C4-2B (cell line): ENCODE measurements around the gene SP2.

ENCODE experiments used
- H3K27ac ChIP-seq: fragments of 450-650 bp; 2 replicates; pipeline ENCODE4 v1.5.1; 2017
- CTCF ChIP-seq: fragments of 450-650 bp; conservative IDR thresholded peaks from 2 replicates; pipeline ENCODE4 v1.5.1; 2017; ENCODE audit warnings: mild to moderate bottlenecking
- ZFX ChIP-seq: fragments of 450-650 bp; IDR thresholded peaks from 2 replicates; pipeline ENCODE4 v1.6.1; 2017

SP2 gene

GRCh38 chr17:47949197-47949759 is 53.2 kb downstream of the SP2 start:
- no peak for TF ChIP-seq ZFX
- TF ChIP-seq CTCF = peak; percentile 98
- peak overlapping the region; percentile 92 for H3K27ac ChIP-seq

GRCh38 chr17:47949946-47950345 is 53.9 kb downstream of the SP2 start:
- no peak for TF ChIP-seq ZFX
- TF ChIP-seq CTCF = no peak
- H3K27ac ChIP-seq = peak overlapping the region; percentile 92

- peak overlapping the region; percentile 92 for H3K27ac ChIP-seq
- TF ChIP-seq CTCF = no peak
- TF ChIP-seq ZFX = no peak
Observed at GRCh38 chr17:47950448-47950847, 54.4 kb downstream of the SP2 start.

GRCh38 chr17:47952171-47953021 is 56.4 kb downstream of the SP2 start:
- H3K27ac ChIP-seq = 0 out of 2 replicates have a peak overlapping the region, but pooled peaks have one; percentile 6
- TF ChIP-seq ZFX = no peak
- TF ChIP-seq CTCF = no peak

GRCh38 chr17:47953909-47954308 is 57.9 kb downstream of the SP2 start:
- H3K27ac ChIP-seq = peak overlapping the region; percentile 96
- no peak for TF ChIP-seq CTCF
- TF ChIP-seq ZFX = no peak

GRCh38 chr17:47955497-47956461 is 59.7 kb downstream of the SP2 start:
- TF ChIP-seq CTCF (no peak), ZFX (no peak)
- peak overlapping the region; percentile 96 for H3K27ac ChIP-seq
